Tibial nerve (tissue), 4 donors: ENCODE results near the gene ZDHHC7.

Experiments used
- EP300 ChIP-seq, 2 donors: sonication (generic); formaldehyde crosslinking; IDR thresholded peaks; one replicate each; pipeline ENCODE4 v1.6.1; 2017; ENCODE audit warnings: antibody characterized with exemption in 2 of 2, mild to moderate bottlenecking in 1 of 2
- POLR2A ChIP-seq, 2 donors: fragments of 450-650 bp; IDR thresholded peaks; one replicate each; pipeline ENCODE4 v1.6.1; 2017; ENCODE audit warnings: antibody characterized with exemption in 2 of 2, mild to moderate bottlenecking in 2 of 2, moderate library complexity in 2 of 2
- TF ChIP-seq, protein P1 (sequence below), 5 experiments: fragments of 200-600 bp in 3 of 5; fragments of 450-650 bp in 2 of 5; sonication (generic) in 3 of 5; IDR thresholded peaks; one replicate each; pipeline ENCODE4 v1.5.1; 2016 to 2019; ENCODE audit warnings: antibody characterized with exemption in 5 of 5, mild to moderate bottlenecking in 3 of 5, moderate library complexity in 2 of 5

DNA sequence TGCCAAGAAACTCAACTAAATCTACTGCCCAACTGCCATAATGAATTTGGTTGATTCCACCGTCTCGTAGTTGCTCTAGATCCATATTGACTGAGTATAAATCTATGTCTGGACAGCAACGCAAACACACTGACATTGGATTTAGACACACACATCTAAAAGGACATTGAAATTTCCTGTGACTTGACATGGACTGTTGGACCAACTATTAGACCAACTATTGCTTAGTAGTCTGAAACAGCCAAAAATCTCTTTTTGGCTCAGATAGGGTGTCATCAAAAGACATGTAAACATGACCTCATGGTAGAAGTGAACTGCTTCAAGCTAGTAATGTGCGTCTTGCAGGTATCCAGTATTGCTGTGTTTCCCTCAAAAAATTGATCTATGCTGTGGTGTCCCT, 47.6 kb upstream of the ZDHHC7 start:
- TF ChIP-seq, protein P1, sequence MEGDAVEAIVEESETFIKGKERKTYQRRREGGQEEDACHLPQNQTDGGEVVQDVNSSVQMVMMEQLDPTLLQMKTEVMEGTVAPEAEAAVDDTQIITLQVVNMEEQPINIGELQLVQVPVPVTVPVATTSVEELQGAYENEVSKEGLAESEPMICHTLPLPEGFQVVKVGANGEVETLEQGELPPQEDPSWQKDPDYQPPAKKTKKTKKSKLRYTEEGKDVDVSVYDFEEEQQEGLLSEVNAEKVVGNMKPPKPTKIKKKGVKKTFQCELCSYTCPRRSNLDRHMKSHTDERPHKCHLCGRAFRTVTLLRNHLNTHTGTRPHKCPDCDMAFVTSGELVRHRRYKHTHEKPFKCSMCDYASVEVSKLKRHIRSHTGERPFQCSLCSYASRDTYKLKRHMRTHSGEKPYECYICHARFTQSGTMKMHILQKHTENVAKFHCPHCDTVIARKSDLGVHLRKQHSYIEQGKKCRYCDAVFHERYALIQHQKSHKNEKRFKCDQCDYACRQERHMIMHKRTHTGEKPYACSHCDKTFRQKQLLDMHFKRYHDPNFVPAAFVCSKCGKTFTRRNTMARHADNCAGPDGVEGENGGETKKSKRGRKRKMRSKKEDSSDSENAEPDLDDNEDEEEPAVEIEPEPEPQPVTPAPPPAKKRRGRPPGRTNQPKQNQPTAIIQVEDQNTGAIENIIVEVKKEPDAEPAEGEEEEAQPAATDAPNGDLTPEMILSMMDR (IDR thresholded peaks at IDR 0.05): no peak
- TF ChIP-seq POLR2A (IDR thresholded peaks at IDR 0.05) (no peak), EP300 (IDR thresholded peaks at IDR 0.05) (no peak)
